ENCODE data around the gene MAP3K1.

GRCh38 chr5:56862909-56863308, 47.6 kb downstream of the MAP3K1 start:
- TF ChIP-seq EZH2phosphoT487 (IDR thresholded peaks at IDR 0.05; ENCODE audit: low read depth), result no peak
- no peak for TF ChIP-seq CTCF (IDR thresholded peaks at IDR 0.05; ENCODE audit: low read depth, low read length)

Data from OCI-LY3 (cell line).